Natural killer cell (primary cell): ENCODE measurements around the gene CAPN11. TPM values are rescaled to one million over a fixed set of nuclear protein-coding genes. Genes with fewer than 3 reads are reported as not detected.

Experiments used
- ATAC-seq, 3 donors: fragments of 150-1000 bp in 2 of 3; fragments of 200-7000 bp in 1 of 3; cut with Tn5 transposase; 1 replicate in 1 of 3; 2 replicates in 2 of 3; pipeline ENCODE4 v1.10.0; 2021; ENCODE audit warnings: mild to moderate bottlenecking in 2 of 3, moderate library complexity in 2 of 3
- DNase-seq, 2 donors: peaks; one replicate each; pipeline versions ENCODE4 v3.0.0 to v3.0.0-alpha.2; 2013 to 2021; ENCODE audit warnings: mixed read lengths in 1 of 2
- H3K27ac ChIP-seq: one replicate; pipeline ENCODE4 v1.5.1; 2013; ENCODE audit warnings: mild to moderate bottlenecking, low read length
- H3K27me3 ChIP-seq: one replicate; pipeline ENCODE4 v1.6.1; 2013; ENCODE audit warnings: low read length; ENCODE audit not compliant: control insufficient read depth, insufficient read depth
- H3K36me3 ChIP-seq: one replicate; pipeline ENCODE4 v1.6.1; 2013; ENCODE audit warnings: low read length; ENCODE audit not compliant: control insufficient read depth, insufficient read depth
- H3K4me1 ChIP-seq: one replicate; pipeline ENCODE4 v1.6.1; 2013; ENCODE audit warnings: low read length; ENCODE audit not compliant: control insufficient read depth, insufficient read depth
- H3K4me3 ChIP-seq: one replicate; pipeline ENCODE4 v1.5.1; 2013; ENCODE audit warnings: low read length
- H3K9me3 ChIP-seq: one replicate; pipeline ENCODE4 v1.6.1; 2013; ENCODE audit warnings: low read length; ENCODE audit not compliant: control insufficient read depth, insufficient read depth
- H3K27ac Mint-ChIP-seq, 2 donors: one replicate each; pipeline ENCODE4 v1.8.0; 2022; ENCODE audit warnings: mild to moderate bottlenecking in 2 of 2, mixed read lengths in 2 of 2, moderate library complexity in 1 of 2
- H3K27me3 Mint-ChIP-seq, 2 donors: one replicate each; pipeline ENCODE4 v1.8.0; 2022; ENCODE audit warnings: low read depth in 2 of 2, mixed read lengths in 2 of 2
- H3K36me3 Mint-ChIP-seq: one replicate; pipeline ENCODE4 v1.8.0; 2022; ENCODE audit warnings: mixed read lengths
- H3K4me1 Mint-ChIP-seq, 2 donors: one replicate each; pipeline ENCODE4 v1.8.0; 2022; ENCODE audit warnings: mixed read lengths in 2 of 2
- H3K4me3 Mint-ChIP-seq: one replicate; pipeline ENCODE4 v1.8.0; 2022; ENCODE audit warnings: mild to moderate bottlenecking, moderate library complexity, mixed read lengths
- H3K9me3 Mint-ChIP-seq, 2 donors: one replicate each; pipeline ENCODE4 v1.8.0; 2022; ENCODE audit warnings: mixed read lengths in 2 of 2
- WGBS: methylation state at CpG from one replicate; pipeline ENCODE4 v1.1.7; 2013; ENCODE audit warnings: missing lambda C conversion rate; ENCODE audit not compliant: insufficient coverage; 5-methylcytosine and 5-hydroxymethylcytosine counted together
- intact Hi-C: fragments of 100-400 bp; cut with micrococcal nuclease; formaldehyde crosslinking; loops from one replicate; pipeline ENCODE4 v1.14.2; 2022
- total RNA-seq, 4 donors: library from RNA; stranded (reverse); fragments of 120-200 nt in 1 of 4; gene quantifications; one replicate each; pipeline versions ENCODE4 v1.2.3 to v1.2.4, GENCODE V29; 2013 to 2022
- TF ChIP-seq, protein P1 (sequence below): fragments of 200-600 bp; IDR thresholded peaks from one replicate; pipeline ENCODE4 v1.8.0; 2022; ENCODE audit warnings: antibody characterized with exemption

CAPN11 gene
- total RNA-seq, 3 donors from 2014 or later (not counting 1 experiment from before 2014, with no cell fraction given), result not detected

DNA sequence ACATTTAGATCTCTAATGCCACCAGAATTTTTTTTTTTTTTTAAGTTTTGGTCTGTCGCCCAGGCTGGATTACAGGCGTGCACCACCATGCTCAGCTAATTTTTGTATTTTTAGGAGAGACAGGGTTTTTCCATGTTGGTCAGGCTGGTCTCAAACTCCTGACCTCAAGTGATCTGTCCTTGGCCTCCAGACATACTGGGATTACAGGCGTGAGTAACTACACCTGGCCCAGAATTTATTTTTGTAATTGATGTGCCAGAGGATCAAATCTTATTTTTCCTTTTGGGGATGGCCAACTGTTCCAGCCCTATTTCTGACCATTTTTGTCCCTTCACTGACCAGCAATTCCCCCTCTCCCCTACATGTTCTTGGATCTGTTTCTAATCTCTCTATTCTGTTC, 40.1 kb downstream of the CAPN11 start:
- no peaks in the 10 kb centered on the region for H3K4me1 ChIP-seq
- H3K4me3 ChIP-seq, result no peak overlapping the region
- no peak overlapping the region for H3K4me3 Mint-ChIP-seq
- H3K9me3 ChIP-seq, result no peaks in the 10 kb centered on the region
- no peaks in the 10 kb centered on the region for H3K27me3 ChIP-seq
- H3K9me3 Mint-ChIP-seq, result no peaks in the 10 kb centered on the region
- H3K36me3 ChIP-seq, result no peaks in the 10 kb centered on the region
- DNase-seq (no peak), ATAC-seq (no peak)
- H3K27ac Mint-ChIP-seq, result no peak overlapping the region
- WGBS, result 81% methylated on average over 3 of the region's 3 CpGs
- H3K36me3 Mint-ChIP-seq, result no peaks in the 10 kb centered on the region
- no peaks in the 10 kb centered on the region for H3K27me3 Mint-ChIP-seq
- TF ChIP-seq, protein P1, sequence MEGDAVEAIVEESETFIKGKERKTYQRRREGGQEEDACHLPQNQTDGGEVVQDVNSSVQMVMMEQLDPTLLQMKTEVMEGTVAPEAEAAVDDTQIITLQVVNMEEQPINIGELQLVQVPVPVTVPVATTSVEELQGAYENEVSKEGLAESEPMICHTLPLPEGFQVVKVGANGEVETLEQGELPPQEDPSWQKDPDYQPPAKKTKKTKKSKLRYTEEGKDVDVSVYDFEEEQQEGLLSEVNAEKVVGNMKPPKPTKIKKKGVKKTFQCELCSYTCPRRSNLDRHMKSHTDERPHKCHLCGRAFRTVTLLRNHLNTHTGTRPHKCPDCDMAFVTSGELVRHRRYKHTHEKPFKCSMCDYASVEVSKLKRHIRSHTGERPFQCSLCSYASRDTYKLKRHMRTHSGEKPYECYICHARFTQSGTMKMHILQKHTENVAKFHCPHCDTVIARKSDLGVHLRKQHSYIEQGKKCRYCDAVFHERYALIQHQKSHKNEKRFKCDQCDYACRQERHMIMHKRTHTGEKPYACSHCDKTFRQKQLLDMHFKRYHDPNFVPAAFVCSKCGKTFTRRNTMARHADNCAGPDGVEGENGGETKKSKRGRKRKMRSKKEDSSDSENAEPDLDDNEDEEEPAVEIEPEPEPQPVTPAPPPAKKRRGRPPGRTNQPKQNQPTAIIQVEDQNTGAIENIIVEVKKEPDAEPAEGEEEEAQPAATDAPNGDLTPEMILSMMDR, result no peak
- H3K4me1 Mint-ChIP-seq, result no peaks in the 10 kb centered on the region
- intact Hi-C loops, result no loop called here
- H3K27ac ChIP-seq, result no peak overlapping the region

DNA sequence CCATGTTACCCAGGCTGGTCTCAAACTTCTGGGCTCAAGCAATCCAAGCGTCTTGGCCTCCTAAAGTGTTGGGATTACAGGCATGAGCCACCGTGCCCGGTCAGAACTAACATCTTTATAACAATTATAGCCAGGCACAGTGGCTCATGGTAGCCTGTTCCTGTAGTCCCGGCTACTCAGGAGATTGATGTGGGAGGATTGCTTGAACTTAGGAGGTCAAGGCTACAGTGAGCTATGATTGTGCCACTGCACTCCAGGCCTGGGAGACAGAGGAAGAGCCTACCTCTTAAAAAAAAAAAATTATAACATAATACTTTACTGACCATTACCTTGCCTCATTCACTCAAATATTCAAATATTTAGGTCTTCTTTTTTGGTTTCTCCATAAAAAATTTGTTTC, 41.3 kb downstream of the CAPN11 start:
- Histone ChIP-seq H3K9me3 (no peaks in the 10 kb centered on the region), H3K36me3 (no peaks in the 10 kb centered on the region), H3K27ac (no peak overlapping the region), H3K4me1 (no peaks in the 10 kb centered on the region), H3K4me3 (no peak overlapping the region), H3K27me3 (no peaks in the 10 kb centered on the region)
- DNase-seq, result no peak
- TF ChIP-seq, protein P1, result no peak
- H3K27ac Mint-ChIP-seq, result no peak overlapping the region
- ATAC-seq, result no peak
- no peak overlapping the region for H3K4me3 Mint-ChIP-seq
- intact Hi-C loops, result no loop called here
- H3K36me3 Mint-ChIP-seq, result no peaks in the 10 kb centered on the region
- no peaks in the 10 kb centered on the region for H3K27me3 Mint-ChIP-seq
- H3K9me3 Mint-ChIP-seq, result no peaks in the 10 kb centered on the region
- WGBS, result 82% methylated on average over 3 of the region's 4 CpGs
- H3K4me1 Mint-ChIP-seq, result no peaks in the 10 kb centered on the region

DNA sequence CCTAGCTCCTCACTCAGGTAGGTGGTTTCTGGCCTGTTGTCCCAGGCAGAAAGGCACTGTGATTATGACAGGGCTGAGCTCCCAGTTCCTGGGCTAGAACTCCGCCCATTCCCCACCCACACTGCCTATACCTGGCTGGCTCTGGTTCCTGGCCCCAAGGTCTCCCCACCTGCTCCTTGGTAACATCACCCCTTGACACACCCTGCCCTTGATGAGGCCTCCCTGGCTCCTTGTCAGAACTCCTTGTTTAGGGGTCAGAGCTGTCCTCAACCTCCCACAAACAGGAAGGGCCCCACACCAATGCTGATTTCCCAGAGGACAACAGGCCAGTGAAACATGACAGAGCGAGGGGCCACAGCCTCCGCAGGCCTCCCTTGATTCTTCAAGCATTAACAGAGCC, 42.6 kb downstream of the CAPN11 start:
- intact Hi-C loops, result no loop called here
- Histone ChIP-seq H3K4me1 (no peaks in the 10 kb centered on the region), H3K27me3 (no peaks in the 10 kb centered on the region), H3K36me3 (no peaks in the 10 kb centered on the region), H3K4me3 (no peak overlapping the region), H3K9me3 (no peaks in the 10 kb centered on the region), H3K27ac (no peak overlapping the region)
- H3K4me1 Mint-ChIP-seq, result no peaks in the 10 kb centered on the region
- TF ChIP-seq, protein P1, result no peak
- WGBS, result 76% methylated on average over 3 of the region's 3 CpGs
- no peaks in the 10 kb centered on the region for H3K36me3 Mint-ChIP-seq
- DNase-seq (no peak), ATAC-seq (no peak)
- no peak overlapping the region for H3K4me3 Mint-ChIP-seq
- H3K27me3 Mint-ChIP-seq, result no peaks in the 10 kb centered on the region
- no peaks in the 10 kb centered on the region for H3K9me3 Mint-ChIP-seq
- no peak overlapping the region for H3K27ac Mint-ChIP-seq

DNA sequence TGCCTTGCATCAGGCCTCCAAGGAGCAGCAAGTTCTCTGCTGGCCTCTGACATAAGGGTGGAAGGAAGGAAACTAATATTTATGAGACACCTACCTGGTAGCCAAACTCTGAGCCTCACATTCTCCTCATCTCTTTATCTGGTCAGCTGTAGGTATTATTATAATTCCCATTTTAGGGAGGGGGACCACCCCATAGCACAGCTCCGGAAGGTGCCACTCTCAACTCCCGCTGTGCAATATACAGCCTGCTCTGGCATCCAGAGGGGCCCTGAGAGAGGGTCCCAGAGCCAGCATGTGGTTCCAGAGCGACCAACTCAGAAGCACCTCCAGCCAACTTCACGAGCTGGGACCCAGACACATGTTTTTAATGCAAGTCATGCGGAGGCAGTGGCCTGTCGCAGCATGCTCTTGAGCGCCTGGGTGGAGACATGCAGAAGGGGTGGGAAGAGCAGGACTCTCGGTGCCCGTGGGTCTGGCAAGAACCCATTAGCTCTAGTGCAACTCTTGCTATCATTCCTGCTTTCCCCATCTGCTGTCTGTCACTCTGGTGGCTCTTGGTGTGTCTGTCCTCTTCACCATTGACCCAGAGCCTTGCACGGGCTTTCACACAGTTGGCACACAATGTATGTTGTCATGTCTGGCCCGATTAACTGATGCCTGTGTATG, 43.2 kb downstream of the CAPN11 start:
- Histone ChIP-seq H3K4me3 (no peak overlapping the region), H3K4me1 (no peaks in the 10 kb centered on the region), H3K27ac (no peak overlapping the region), H3K9me3 (no peaks in the 10 kb centered on the region), H3K36me3 (no peaks in the 10 kb centered on the region), H3K27me3 (no peaks in the 10 kb centered on the region)
- H3K4me3 Mint-ChIP-seq, result no peak overlapping the region
- H3K9me3 Mint-ChIP-seq, result no peaks in the 10 kb centered on the region
- DNase-seq (no peak), ATAC-seq (no peak)
- intact Hi-C loops, result no loop called here
- whole genome bisulfite sequencing, result 89% methylated on average over 11 of the region's 11 CpGs
- H3K27ac Mint-ChIP-seq, result no peak overlapping the region
- H3K27me3 Mint-ChIP-seq, result peaks cover 0 to 3% of the 10 kb centered on the region in 2 donors
- H3K36me3 Mint-ChIP-seq, result no peaks in the 10 kb centered on the region
- TF ChIP-seq, protein P1, result no peak
- H3K4me1 Mint-ChIP-seq, result no peaks in the 10 kb centered on the region
